ENCODE measurements around the gene NISCH.
"Not testable (repeated sequence)": the region's sequence is repeated elsewhere in the genome, so short reads cannot be mapped to it uniquely, and the experiment has no call there.

NISCH gene

GRCh38 chr3:52525680-52526561 is 70.5 kb downstream of the NISCH start:
- DNase-seq (ENCODE audit: low read depth in 3 of 3): no peak

GRCh38 chr3:52526671-52527038 is 71.3 kb downstream of the NISCH start:
- DNase-seq (ENCODE audit: low read depth in 3 of 3): not testable (repeated sequence)

GRCh38 chr3:52527039-52527731 is 71.8 kb downstream of the NISCH start:
- no peak for DNase-seq (ENCODE audit: low read depth in 3 of 3)

DNA sequence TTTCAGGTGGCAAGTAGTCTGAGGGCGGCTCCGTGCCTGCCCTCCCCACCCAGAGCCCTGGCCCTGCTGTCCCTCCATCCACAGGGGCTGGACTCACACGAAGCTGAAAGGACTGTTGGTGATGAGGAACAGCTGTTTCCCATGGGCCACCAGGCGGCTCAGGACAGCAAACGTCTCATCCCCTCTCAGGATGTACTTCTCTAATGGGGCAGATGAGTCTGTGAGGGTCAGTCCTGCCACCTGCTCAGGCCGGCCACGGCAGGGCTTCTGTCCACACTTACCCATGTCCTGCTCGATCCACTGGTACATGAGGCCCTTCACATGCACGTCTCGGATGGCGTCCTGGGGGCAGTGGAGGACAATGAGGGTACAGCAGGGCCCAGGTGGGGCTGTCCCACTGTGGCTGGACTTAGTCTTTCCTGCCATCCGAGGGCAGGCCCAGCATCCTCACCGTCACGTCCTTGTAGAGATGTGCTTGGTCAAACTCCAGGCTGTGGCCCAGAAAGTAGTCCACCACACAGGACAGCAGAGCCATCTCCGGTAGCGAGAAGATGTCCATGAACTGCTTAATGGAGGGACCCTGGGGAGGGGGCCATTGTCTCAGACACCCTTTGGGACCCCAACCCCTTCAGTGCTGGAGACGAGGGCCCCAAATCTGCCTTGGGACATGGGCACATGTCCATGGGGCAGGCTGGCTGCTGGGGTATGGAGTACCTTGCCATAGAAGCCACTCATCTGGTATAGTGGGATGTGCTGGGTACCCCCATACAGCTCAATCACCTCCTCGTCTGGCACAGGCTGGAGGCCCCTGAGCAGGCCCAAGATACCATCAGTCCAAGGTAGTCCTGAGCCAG is 72.6 kb downstream of the NISCH start:
- DNase-seq (ENCODE audit: low read depth in 3 of 3): no peak

- DNase-seq (ENCODE audit: low read depth in 3 of 3): no peak
Measured at GRCh38 chr3:52528586-52529375, 73.4 kb downstream of the NISCH start.

GRCh38 chr3:52529376-52530333 is 74.3 kb downstream of the NISCH start:
- DNase-seq (ENCODE audit: low read depth in 3 of 3): no peak

DNA sequence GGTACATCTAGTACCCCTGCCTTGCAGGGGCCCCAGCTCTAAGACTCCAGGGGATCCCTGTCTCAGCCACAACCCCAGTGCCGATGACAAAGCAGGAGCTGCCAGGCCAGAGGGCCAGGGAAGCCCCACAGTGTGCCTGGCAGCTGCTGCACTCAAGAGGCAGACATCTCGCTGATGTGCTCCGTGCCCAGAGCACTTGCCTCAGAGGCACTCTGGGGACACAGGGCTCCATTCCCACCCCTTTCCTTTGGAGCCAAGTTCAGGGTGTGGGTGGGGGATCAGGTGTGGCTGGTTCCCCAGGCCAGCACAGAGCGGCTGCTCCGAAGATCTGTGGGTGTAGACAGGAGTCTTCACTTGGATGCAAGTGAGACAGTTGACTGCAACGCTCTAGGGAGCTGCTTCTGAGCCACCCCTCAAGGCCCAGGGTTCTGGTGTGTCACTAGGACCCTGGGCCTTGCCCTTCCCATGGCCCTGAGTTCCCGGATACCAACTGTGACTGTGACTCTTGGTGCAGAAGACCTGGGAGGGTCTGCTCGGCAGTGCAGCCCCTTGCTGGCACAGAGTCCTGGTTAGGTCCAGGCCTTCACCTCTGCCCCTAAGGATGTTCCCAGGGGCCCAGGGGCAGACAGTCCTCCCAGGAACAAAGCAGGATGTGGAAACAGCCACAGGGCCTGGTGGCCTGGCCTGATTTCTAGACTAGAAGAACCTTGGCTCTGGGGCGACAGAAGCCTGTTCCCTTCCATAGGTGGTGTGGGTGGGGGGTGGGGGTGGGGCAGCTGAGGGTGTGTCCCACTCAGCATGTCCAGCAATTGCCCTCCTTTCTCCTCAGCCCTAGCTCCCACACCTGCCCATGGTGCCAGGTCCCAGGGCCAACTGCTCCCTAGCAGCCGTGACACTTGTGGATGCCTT is 75.8 kb downstream of the NISCH start:
- DNase-seq (ENCODE audit: low read depth in 3 of 3): no peak

- no peak for DNase-seq (ENCODE audit: low read depth in 3 of 3)
Measured at GRCh38 chr3:52531860-52532516, 76.6 kb downstream of the NISCH start.

GRCh38 chr3:52532517-52532837 is 77.1 kb downstream of the NISCH start:
- peak in 1 of 3 experiments; percentile 15 for DNase-seq (ENCODE audit: low read depth in 3 of 3)

- peak in 1 of 3 experiments; percentile 13 for DNase-seq (ENCODE audit: low read depth in 3 of 3)
Measured at GRCh38 chr3:52532838-52533622, 77.6 kb downstream of the NISCH start.

DNA sequence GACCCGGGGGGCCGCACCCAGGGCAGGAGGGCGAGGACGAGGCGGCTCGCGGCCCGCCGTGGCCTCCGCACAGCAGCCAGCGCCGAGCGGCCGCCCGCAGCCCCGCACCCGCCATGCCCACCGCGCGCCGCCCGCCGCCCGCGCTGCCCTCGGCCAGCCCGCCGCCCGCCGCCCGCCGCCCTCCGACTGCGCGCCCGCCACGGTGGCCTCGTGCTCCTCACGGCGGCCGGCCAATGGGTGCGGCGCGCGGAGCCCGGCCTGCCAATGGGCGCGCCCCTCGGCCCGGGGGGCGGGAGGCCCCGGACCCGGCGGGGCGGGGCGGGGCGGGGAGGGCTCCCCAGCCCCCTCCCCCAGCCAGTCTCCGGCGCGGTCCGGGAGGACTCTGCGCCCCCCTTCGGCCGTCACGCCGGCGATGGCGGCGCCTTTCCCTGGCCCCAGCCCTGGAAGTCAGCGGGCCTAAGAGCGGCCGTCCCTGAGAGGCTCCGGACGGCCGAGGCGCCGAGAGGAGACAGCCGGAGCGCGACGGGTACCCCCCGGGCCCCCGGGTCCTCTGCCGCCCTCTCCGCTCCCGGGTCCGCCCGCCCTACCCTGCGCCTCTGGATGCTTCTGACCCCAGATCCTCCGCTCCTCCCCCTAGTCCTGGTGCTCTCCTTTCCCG is 78.3 kb downstream of the NISCH start, which contains the start of gene NT5DC2:
Gene NT5DC2 (minus strand): TSS at position 235 of the 658 bp plus-strand sequence. CDS start 120 bp downstream, at position 115.
- DNase-seq (ENCODE audit: low read depth in 3 of 3): peak; percentile 22 to 68 (median 26)

GRCh38 chr3:52534281-52535183 is 79.1 kb downstream of the NISCH start:
- DNase-seq (ENCODE audit: low read depth in 3 of 3): no peak

DNA sequence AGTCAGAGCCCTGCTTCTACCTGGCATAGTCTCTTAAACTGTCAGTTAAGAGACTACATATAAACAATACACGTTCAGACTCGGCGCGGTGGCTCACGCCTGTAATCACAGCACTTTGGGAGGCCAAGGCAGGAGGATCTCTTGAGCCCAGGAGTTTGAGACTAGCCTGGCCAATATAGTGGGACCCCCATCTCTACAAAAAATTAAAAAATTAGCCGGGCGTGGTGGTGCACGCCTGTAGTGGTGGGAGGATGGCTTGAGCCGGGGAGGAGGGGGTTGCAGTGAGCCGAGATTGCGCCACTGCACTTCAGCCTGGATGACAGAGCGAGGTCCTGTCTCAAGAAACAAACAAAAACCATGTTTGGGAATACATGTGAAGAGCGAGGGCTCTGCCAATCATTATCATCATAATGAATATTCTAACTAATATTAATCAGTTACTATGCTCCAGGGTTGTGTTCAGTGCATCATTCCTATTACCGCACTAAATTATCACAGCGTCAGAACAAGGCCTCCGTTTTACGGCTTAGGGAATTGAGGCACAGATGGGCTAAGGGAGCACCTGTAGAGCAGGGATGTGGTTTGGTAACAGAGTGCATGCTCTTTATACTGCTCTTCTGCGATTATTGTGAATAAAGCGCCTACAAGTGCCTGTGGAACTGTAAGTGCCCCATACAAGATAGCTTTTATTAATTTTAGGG is 80.2 kb downstream of the NISCH start:
- DNase-seq (ENCODE audit: low read depth in 3 of 3): no peak

- no peak for DNase-seq (ENCODE audit: low read depth in 3 of 3)
Measured at GRCh38 chr3:52536112-52536368, 80.6 kb downstream of the NISCH start.

- DNase-seq (ENCODE audit: low read depth in 3 of 3): peak; percentile 94 to 97 (median 95)
Measured at GRCh38 chr3:52536369-52537164, 81.2 kb downstream of the NISCH start, which contains the start of gene UQCC5. Gene UQCC5, plus strand, starts transcription at chr3:52536605. Its CDS starts 151 bp downstream, at chr3:52536756.

Measured in stimulated activated CD4-positive, alpha-beta T cell treated with anti-CD3 and anti-CD28 coated beads, TNF-alpha, amount 100 ng/mL, for 24 hours (primary cell).